ENCODE measurements around the gene RIPOR3. TPM values are rescaled to one million over a fixed set of nuclear protein-coding genes. Genes with fewer than 3 reads are reported as not detected.

Gene RIPOR3
- total RNA-seq, 1 experiment from 2014 or later: 0.46 TPM

- Histone ChIP-seq H4K91ac (ENCODE audit: insufficient read length, low read depth, low read length) (no peak overlapping the region), H2AFZ (ENCODE audit: low read length) (no peak overlapping the region), H3K23ac (ENCODE audit: insufficient read length, low read depth, low read length) (no peak overlapping the region), H2AK5ac (ENCODE audit: insufficient read length, low read length) (no peak overlapping the region), H3K4me2 (ENCODE audit: insufficient read depth, insufficient read length, low read length) (no peak overlapping the region), H4K20me1 (ENCODE audit: control insufficient read depth, insufficient read depth, insufficient read length) (no peaks in the 10 kb centered on the region), H2BK15ac (ENCODE audit: low read depth, low read length) (no peak overlapping the region), H2BK12ac (ENCODE audit: insufficient read length, low read depth, low read length) (no peak overlapping the region), H3K79me1 (ENCODE audit: insufficient read depth, low read depth, low read length, poor library complexity, severe bottlenecking) (no peaks in the 10 kb centered on the region), H3K9me3 (ENCODE audit: control insufficient read depth, low read depth, low read length) (no peaks in the 10 kb centered on the region), H4K5ac (ENCODE audit: insufficient read length, low read depth, low read length) (no peak overlapping the region), H3K23me2 (ENCODE audit: insufficient read length, low read depth, low read length, poor library complexity, severe bottlenecking) (no peaks in the 10 kb centered on the region), H3K56ac (ENCODE audit: insufficient read length, low read depth, low read length) (no peak overlapping the region), H3K79me2 (ENCODE audit: insufficient read depth, low read length) (no peaks in the 10 kb centered on the region), H3K27me3 (ENCODE audit: insufficient read depth, low read length) (no peaks in the 10 kb centered on the region), H2BK120ac (ENCODE audit: low read depth, low read length, poor library complexity, severe bottlenecking) (no peak overlapping the region), H3K4ac (ENCODE audit: low read depth, low read length) (no peak overlapping the region), H3T11ph (ENCODE audit: low read length) (no peak overlapping the region), H4K8ac (replicated peaks; ENCODE audit: insufficient read length, low read depth, low read length) (no peak overlapping the region), H3K9ac (ENCODE audit: extremely low read depth, insufficient read length, low read length) (no peak overlapping the region), H2BK5ac (ENCODE audit: insufficient read length, low read length) (no peak overlapping the region), H3K18ac (ENCODE audit: insufficient read length, low read depth, low read length) (no peak overlapping the region), H3K4me1 (ENCODE audit: insufficient read depth, low read length) (no peaks in the 10 kb centered on the region), H2BK20ac (ENCODE audit: low read depth, low read length, poor library complexity, severe bottlenecking) (no peak overlapping the region), H3K27ac (ENCODE audit: insufficient read length, low read depth, low read length) (no peak overlapping the region), H3K14ac (ENCODE audit: insufficient read depth, low read length) (no peak overlapping the region)
- no CpG with 5 or more reads among the region's 14 CpGs for WGBS (ENCODE audit: extremely low coverage, insufficient read length, low lambda C conversion rate)
- no peaks in the 10 kb centered on the region for H3K9me3 Mint-ChIP-seq
- H3K4me3 Mint-ChIP-seq: no peak overlapping the region; a peak in 1 of 5 replicates
- no peaks in the 10 kb centered on the region for H3K27me3 Mint-ChIP-seq (ENCODE audit: low read depth)
- H3K27ac Mint-ChIP-seq: no peak overlapping the region
- H3K36me3 Mint-ChIP-seq (ENCODE audit: insufficient read depth in 1 of 3, low read depth in 3 of 3): peaks cover 25 to 70% (median 69%) of the 10 kb centered on the region in 3 experiments; a peak in 6 of 7 replicates
- TF ChIP-seq CTCF (conservative IDR thresholded peaks at IDR 0.05): no peak
- peaks cover 0 to 5% of the 10 kb centered on the region in 2 experiments; a peak in 2 of 4 replicates for H3K4me1 Mint-ChIP-seq
- DNase-seq: no peak
These were observed 113.1 kb downstream of the RIPOR3 start for GRCh38 chr20:50578061-50578777.
